ENCODE data around the gene GRID1.
"Not testable (repeated sequence)": the region's sequence is repeated elsewhere in the genome, so short reads cannot be mapped to it uniquely, and the experiment has no call there.

The GRID1 gene

DNA sequence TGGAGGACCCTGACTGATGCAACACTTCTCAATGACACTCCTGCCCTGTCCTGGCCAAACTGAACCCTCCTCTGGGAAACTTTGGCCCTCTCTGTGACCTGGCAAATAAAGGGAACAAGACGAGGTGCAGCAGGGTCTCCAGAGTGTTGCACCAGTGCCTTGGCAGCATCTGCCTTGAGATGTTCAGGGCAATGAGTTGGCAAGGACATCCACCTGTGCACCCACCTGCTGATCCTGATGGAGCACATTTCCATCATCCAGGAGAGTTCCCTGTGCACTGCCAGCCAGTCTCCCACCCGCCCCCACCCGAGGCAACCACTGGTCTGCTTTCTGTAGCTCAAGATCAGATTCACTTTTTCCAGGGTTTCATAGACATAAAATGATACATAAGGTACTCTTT is 407.4 kb downstream of the GRID1 start:
- DNase-seq = no peak

GRCh38 chr10:85950921-85951320 is 415.7 kb downstream of the GRID1 start:
- no peak for DNase-seq

- DNase-seq = no peak
Observed at GRCh38 chr10:85946713-85947326, 419.8 kb downstream of the GRID1 start.

DNA sequence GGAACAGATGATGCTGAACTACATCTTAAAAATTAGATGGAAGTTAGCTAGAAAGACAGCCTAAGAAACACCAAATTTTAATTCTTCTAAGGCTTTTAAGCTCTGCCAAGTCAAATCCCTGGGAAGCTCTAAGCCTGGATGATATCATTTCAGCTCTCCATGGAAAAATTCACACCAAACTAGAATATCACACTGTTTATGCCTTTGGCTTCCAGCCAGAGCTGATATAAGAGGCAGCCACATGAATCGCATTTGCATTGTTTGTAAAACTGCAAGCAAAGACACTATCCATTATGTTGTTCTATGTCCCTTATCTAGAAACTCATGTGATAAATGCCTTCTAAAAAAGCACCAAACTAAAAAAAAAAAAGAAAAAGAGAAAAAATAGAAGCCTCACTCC is 430.4 kb downstream of the GRID1 start:
- DNase-seq = no peak

GRCh38 chr10:85934586-85934985 is 432.0 kb downstream of the GRID1 start:
- DNase-seq = no peak

DNA sequence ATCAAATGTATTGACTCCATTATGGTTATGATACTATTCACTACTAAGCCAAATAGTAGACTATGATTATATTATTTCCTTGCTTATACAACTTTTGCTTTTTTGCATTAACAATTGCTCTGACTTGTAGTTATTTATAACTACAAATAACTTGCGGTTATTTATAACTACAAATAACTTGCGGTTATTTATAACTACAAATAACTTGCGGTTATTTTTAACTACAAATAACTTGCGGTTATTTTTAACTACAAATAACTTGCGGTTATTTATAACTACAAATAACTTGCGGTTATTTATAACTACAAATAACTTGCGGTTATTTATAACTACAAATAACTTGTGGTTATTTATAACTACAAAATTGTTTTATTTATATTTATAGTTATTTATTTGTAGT is 436.6 kb downstream of the GRID1 start:
- not testable (repeated sequence) for DNase-seq

DNA sequence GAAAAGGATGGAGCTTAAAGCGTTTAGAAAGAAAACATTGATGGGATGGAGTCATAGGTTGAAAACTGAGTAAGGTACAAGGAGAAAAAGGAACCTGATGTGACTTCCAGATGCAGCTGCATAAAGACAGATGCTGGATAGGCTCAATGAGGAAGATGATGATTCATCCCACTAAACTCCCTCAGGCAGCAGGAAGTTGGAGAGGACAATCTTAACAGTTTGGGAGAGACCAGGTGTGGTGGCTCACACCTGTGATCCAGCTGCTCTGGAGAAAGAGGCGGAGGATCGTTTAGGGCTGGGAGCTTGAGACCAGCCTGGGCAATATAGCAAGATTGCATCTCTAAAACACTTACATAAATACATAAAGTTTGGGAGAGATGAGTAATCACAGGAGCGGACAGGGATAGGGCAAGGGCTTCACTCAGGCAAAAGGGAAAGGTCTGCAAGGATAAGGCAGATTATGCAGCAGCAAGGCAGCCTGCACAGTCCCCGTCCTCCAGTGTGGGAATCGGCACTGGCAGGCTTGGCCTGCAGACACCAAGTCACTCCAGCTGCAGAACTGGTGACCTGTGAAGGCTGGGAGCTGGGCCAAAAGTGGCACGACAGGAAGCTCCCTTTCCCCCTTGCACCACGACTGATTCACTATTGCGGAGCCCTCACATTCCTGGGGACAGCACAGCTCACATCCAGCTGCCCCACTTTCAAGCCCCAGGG is 438.5 kb downstream of the GRID1 start:
- no peak for DNase-seq

GRCh38 chr10:85926986-85927385 is 439.6 kb downstream of the GRID1 start:
- no peak for DNase-seq

GRCh38 chr10:85926136-85926535 is 440.5 kb downstream of the GRID1 start:
- no peak for DNase-seq

- no peak for DNase-seq
Observed at GRCh38 chr10:85925201-85925750, 441.3 kb downstream of the GRID1 start.

- DNase-seq = no peak
Observed at GRCh38 chr10:85924382-85925102, 442.1 kb downstream of the GRID1 start.

- no peak for DNase-seq
Observed at GRCh38 chr10:85922356-85923129, 444.1 kb downstream of the GRID1 start.

GRCh38 chr10:85921789-85922188 is 444.8 kb downstream of the GRID1 start:
- DNase-seq = no peak

DNA sequence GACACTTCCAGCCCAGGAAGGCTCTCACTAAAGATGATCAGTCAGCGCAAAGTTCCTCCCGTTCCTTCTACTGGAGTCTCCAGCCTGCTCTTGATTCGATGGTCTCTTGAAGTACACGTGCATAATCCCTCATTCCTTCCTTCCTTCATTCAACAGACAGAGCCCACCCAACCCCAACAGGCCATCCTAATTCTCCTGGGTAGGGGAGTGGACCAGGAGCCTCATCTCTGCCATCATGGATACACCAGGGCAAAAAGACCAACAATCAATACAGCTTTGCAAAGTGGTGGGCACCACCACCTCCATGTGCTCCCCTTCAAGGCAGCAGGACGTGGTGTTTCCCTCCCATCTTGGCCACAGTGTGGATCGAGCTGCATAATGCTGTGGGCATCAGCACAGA is 446.3 kb downstream of the GRID1 start:
- DNase-seq = no peak

- no peak for DNase-seq
Observed at GRCh38 chr10:85919491-85920021, 447.0 kb downstream of the GRID1 start.

DNA sequence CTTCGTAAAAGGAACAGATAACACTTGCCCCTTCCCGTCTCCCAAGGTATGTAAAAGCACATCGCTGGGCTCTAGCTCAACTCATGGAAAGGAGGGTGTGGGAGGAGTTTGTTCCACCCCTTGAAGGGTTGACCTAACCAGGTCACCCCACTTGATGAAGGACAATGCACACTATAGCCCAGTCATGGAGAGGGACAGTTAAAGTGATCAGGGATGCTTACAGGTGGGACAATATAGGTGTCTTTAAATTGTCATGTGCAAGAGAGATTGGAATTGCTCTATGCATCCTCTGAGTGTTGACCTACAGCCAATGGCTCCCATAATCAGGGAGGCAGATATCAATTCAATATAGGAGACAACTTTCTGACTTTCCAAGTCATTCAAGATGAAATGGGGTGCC is 448.2 kb downstream of the GRID1 start:
- DNase-seq = no peak

DNA sequence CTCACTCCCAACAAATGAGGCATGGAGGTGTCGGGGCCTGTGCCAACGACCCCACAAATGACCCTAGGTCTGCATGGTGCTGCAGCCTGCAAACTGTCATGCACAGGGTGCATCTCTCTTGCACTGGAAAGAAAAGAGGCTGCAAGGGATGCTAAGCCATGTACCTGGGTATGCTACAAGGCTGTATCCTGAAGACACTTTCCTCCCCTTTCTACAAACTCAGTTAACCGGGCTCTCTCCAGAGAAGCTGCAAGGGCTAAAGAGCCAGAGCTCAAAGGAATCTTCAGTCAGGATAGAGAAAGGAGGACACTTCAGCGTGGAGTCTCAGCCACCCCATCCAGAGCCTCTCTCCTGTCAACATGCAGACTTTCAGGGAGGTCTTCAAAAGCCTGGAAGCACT is 449.0 kb downstream of the GRID1 start:
- DNase-seq = no peak

DNA sequence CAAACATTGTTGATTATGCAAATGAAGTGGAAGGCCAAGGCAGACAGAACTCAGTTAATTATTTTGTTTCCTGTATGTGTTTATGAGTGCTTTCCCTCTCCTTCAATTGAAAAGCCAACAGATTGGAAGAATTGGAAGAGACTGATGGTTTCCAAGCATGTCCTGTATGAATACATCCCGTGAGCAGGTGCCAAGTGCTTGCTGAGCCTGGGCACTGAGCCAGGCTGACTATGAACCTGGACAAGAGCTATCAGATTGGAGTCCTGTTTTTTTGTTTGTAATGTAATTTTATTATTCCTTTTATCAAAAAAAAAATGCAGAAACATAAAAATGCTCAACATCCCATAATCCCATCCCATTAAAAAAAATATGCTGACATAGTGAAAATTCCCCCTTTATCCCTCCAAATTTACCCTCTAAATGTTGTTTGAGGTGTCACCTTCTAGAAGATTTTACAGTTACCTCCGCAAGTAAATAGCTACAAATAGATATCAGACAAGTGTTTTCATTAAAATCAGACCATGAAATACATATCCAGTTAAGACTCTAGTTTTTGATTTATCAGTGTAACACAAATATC is 449.5 kb downstream of the GRID1 start:
- no peak for DNase-seq

- no peak for DNase-seq
Observed at GRCh38 chr10:85916286-85916685, 450.3 kb downstream of the GRID1 start.

DNA sequence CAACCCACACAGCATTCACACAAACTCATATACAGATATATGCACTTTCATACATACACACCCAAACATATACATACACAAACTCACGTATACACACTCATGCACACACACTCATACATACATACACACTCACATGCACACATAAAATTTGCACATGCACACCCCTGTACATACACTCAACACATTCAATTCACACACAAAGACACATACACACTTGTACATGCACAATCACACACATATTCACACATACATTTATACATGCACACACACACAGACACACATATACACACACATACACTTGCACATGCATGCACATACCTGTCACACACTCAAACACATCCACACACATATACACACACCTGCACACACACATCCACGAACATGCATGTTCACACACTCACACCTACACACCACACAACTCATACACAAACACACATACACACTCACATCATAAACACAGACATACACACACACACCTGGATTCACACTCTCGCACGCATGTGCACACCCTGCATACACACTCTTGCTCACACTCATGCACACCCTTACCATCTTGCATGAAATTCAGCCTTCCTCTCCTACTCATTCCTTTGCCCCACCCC is 451.2 kb downstream of the GRID1 start:
- no peak for DNase-seq

DNA sequence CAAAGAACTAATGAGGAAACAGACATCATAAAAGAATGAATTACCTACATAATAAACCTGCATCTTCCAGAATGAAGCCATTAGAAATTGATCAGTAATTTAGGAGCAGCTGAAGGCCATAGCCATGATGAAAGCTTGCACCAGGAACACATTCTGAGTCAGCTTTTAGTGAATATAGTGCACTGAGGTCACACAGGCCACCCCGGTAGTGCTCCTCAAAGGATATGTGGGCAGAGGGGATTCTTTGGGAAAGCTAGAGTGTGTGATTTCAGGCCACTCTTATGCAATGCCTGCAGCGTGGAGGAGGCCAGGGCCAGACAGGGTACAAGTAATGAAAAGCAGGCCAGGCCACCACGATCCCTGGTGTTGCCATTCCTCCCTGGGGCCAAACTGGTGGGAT is 451.9 kb downstream of the GRID1 start:
- no peak for DNase-seq

DNA sequence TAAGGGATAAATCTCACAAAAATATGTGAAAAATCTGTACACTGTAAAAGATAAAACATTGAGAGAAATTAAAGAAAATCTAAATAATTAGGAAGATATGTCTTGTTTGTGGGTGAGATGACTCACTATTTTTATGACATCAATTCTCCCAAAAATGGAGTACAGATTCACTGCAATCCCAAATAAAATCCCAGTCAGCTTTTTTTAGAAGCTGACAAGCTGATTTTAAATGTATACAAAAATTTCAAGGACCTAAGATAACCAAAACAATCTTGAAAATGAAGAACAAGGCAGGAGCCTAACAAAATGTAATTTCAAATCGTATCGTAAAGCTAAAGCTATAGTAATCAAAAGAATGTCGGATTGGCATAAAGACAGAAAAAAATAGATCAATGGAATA is 458.1 kb downstream of the GRID1 start:
- no peak for DNase-seq

All from activated T-cell treated with anti-CD3 and anti-CD28 coated beads, Interleukin-2, amount 50 U/mL, for 1 hour (primary cell).